ENCODE data around the gene CAPZA1. TPM values are rescaled to one million over a fixed set of nuclear protein-coding genes. Genes with fewer than 3 reads are reported as not detected.

CAPZA1 gene
- total RNA-seq, 1 donor from 2014 or later: 143 TPM

GRCh38 chr1:112628516-112628915 lies 8.9 kb downstream of the CAPZA1 start:
- intact Hi-C loops (cut with DNase I): no loop called here
- TF ChIP-seq CTCF (IDR thresholded peaks at IDR 0.05): no peak
- peaks cover 9% of the 10 kb centered on the region for H3K36me3 ChIP-seq

GRCh38 chr1:112629256-112629655 lies 9.6 kb downstream of the CAPZA1 start:
- no peak for ATAC-seq
- DNase-seq: no peak
- no peak for TF ChIP-seq CTCF (IDR thresholded peaks at IDR 0.05)
- H3K36me3 ChIP-seq: peaks cover 7% of the 10 kb centered on the region
- H3K4me3 ChIP-seq: no peak overlapping the region
- no peak overlapping the region for H3K27ac ChIP-seq
- intact Hi-C loops (cut with DNase I): no loop called here
- H3K4me1 ChIP-seq: peaks cover 79% of the 10 kb centered on the region
- no peaks in the 10 kb centered on the region for H3K9me3 ChIP-seq
- no peaks in the 10 kb centered on the region for H3K27me3 ChIP-seq (ENCODE audit: low read depth)

More at GRCh38 chr1:112628516-112628915, 8.9 kb downstream of the CAPZA1 start:
- ATAC-seq (no peak), DNase-seq (no peak)
- no peaks in the 10 kb centered on the region for H3K9me3 ChIP-seq
- peaks cover 78% of the 10 kb centered on the region for H3K4me1 ChIP-seq
- no peak overlapping the region for H3K27ac ChIP-seq
- H3K4me3 ChIP-seq: no peak overlapping the region
- H3K27me3 ChIP-seq (ENCODE audit: low read depth): no peaks in the 10 kb centered on the region

- no peaks in the 10 kb centered on the region for H3K9me3 ChIP-seq
- H3K4me3 ChIP-seq: no peak overlapping the region
- H3K36me3 ChIP-seq: peaks cover 7% of the 10 kb centered on the region
- intact Hi-C loops (cut with DNase I): no loop called here
- ATAC-seq (no peak), DNase-seq (no peak)
- no peak overlapping the region for H3K27ac ChIP-seq
- TF ChIP-seq CTCF (IDR thresholded peaks at IDR 0.05): no peak
- peaks cover 79% of the 10 kb centered on the region for H3K4me1 ChIP-seq
- H3K27me3 ChIP-seq (ENCODE audit: low read depth): no peaks in the 10 kb centered on the region
These were observed 14.0 kb downstream of the CAPZA1 start for GRCh38 chr1:112633628-112634027.

GRCh38 chr1:112634367-112634766 lies 14.7 kb downstream of the CAPZA1 start:
- TF ChIP-seq CTCF (IDR thresholded peaks at IDR 0.05): no peak
- Histone ChIP-seq H3K27ac (no peak overlapping the region), H3K4me1 (peaks cover 72% of the 10 kb centered on the region), H3K4me3 (no peak overlapping the region), H3K9me3 (no peaks in the 10 kb centered on the region), H3K36me3 (peaks cover 7% of the 10 kb centered on the region), H3K27me3 (ENCODE audit: low read depth) (no peaks in the 10 kb centered on the region)
- DNase-seq (no peak), ATAC-seq (no peak)
- intact Hi-C loops (cut with DNase I): no loop called here

- TF ChIP-seq CTCF (IDR thresholded peaks at IDR 0.05): no peak
- Histone ChIP-seq H3K27me3 (ENCODE audit: low read depth) (no peaks in the 10 kb centered on the region), H3K4me1 (peaks cover 56% of the 10 kb centered on the region), H3K27ac (no peak overlapping the region), H3K4me3 (no peak overlapping the region), H3K9me3 (no peaks in the 10 kb centered on the region), H3K36me3 (no peaks in the 10 kb centered on the region)
- intact Hi-C loops (cut with DNase I): no loop called here
- ATAC-seq: no peak
- no peak for DNase-seq
These were observed 16.4 kb downstream of the CAPZA1 start for GRCh38 chr1:112636056-112636455.
